HG03558 (cell line): ENCODE results near the gene INTS2.
"Not testable (repeated sequence)": the region's sequence is repeated elsewhere in the genome, so short reads cannot be mapped to it uniquely, and the experiment has no call there.

Experiments
- ATAC-seq: cut with Tn5 transposase; IDR thresholded peaks from one replicate; pipeline ENCODE4 v1.9.1; 2021; ENCODE audit warnings: moderate number of reproducible peaks; ENCODE audit not compliant: unreplicated experiment; ENCODE audit errors: extremely low read depth

The INTS2 gene

GRCh38 chr17:61849674-61850073 is 78.1 kb downstream of the INTS2 start:
- no peak for ATAC-seq

GRCh38 chr17:61848896-61849295 is 78.9 kb downstream of the INTS2 start:
- ATAC-seq = no peak

- ATAC-seq = no peak
These were observed 79.5 kb downstream of the INTS2 start for GRCh38 chr17:61848247-61848646.

GRCh38 chr17:61847659-61848058 is 80.1 kb downstream of the INTS2 start:
- no peak for ATAC-seq

- ATAC-seq = no peak
These were observed 80.9 kb downstream of the INTS2 start for GRCh38 chr17:61846761-61847375.

- ATAC-seq = no peak
These were observed 81.7 kb downstream of the INTS2 start for GRCh38 chr17:61846088-61846487.

- ATAC-seq = no peak
These were observed 84.3 kb downstream of the INTS2 start for GRCh38 chr17:61843435-61843834.

GRCh38 chr17:61842899-61843298 is 84.9 kb downstream of the INTS2 start:
- no peak for ATAC-seq

GRCh38 chr17:61839300-61839786 is 88.4 kb downstream of the INTS2 start:
- no peak for ATAC-seq

GRCh38 chr17:61837175-61838051 is 90.4 kb downstream of the INTS2 start:
- ATAC-seq = no peak

- ATAC-seq = no peak
These were observed 91.3 kb downstream of the INTS2 start for GRCh38 chr17:61836266-61837174.

- no peak for ATAC-seq
These were observed 92.2 kb downstream of the INTS2 start for GRCh38 chr17:61835606-61836005.

GRCh38 chr17:61834610-61835009 is 93.2 kb downstream of the INTS2 start:
- no peak for ATAC-seq

GRCh38 chr17:61833536-61834193 is 94.1 kb downstream of the INTS2 start:
- no peak for ATAC-seq

- ATAC-seq = no peak
These were observed 95.3 kb downstream of the INTS2 start for GRCh38 chr17:61832463-61832862.

- ATAC-seq = no peak
These were observed 96.7 kb downstream of the INTS2 start for GRCh38 chr17:61831099-61831498.

GRCh38 chr17:61828694-61829093 is 99.1 kb downstream of the INTS2 start:
- ATAC-seq = no peak

GRCh38 chr17:61827649-61828395 is 100.0 kb downstream of the INTS2 start:
- no peak for ATAC-seq

- ATAC-seq = not testable (repeated sequence)
These were observed 100.9 kb downstream of the INTS2 start for GRCh38 chr17:61826866-61827265.
